Activated naive CD4-positive, alpha-beta T cell treated with anti-CD3 and anti-CD28 coated beads for 36 hours (primary cell): ENCODE measurements around the gene ZNF595. TPM values are rescaled to one million over a fixed set of nuclear protein-coding genes. Genes with fewer than 3 reads are reported as not detected.

Experiments used
- CTCF ChIA-PET: fragments of 350-600 bp; sonication (Branson Sonifier 250); formaldehyde crosslinking; loops from one replicate; lab custom pipeline; 2021; ENCODE audit warnings: antibody characterized with exemption; lab: Charles Lee
- DNase-seq: peaks from one replicate; pipeline ENCODE4 v3.0.0-alpha.2; 2020
- H3K27ac Mint-ChIP-seq: one replicate; pipeline ENCODE4 v1.8.0; 2021; ENCODE audit warnings: mild to moderate bottlenecking, mixed read lengths
- H3K27me3 Mint-ChIP-seq: one replicate; pipeline ENCODE4 v1.8.0; 2021; ENCODE audit warnings: low read depth, mixed read lengths
- H3K36me3 Mint-ChIP-seq: one replicate; pipeline ENCODE4 v1.8.0; 2021; ENCODE audit warnings: low read depth, mixed read lengths
- H3K4me1 Mint-ChIP-seq: one replicate; pipeline ENCODE4 v1.8.0; 2021; ENCODE audit warnings: low read depth, mixed read lengths
- H3K4me3 Mint-ChIP-seq: one replicate; pipeline ENCODE4 v1.8.0; 2021; ENCODE audit warnings: mild to moderate bottlenecking, moderate library complexity, mixed read lengths
- H3K9me3 Mint-ChIP-seq: one replicate; pipeline ENCODE4 v1.8.0; 2021; ENCODE audit warnings: mixed read lengths
- intact Hi-C: fragments of 100-400 bp; cut with micrococcal nuclease; formaldehyde crosslinking; loops from one replicate; pipeline ENCODE4 v1.15.1; 2023
- total RNA-seq, 2 experiments: library from RNA; stranded (reverse); gene quantifications; one replicate each; pipeline ENCODE4 v1.2.3, GENCODE V29; 2021

ZNF595 gene
- total RNA-seq, 2 experiments from 2014 or later: 7.6 to 9.2 TPM

- H3K27ac Mint-ChIP-seq: peak overlapping the region; percentile 98
- peak; percentile 30 for DNase-seq
- CTCF ChIA-PET: no interaction called here
- intact Hi-C loops: no loop called here
- peaks cover 15% of the 10 kb centered on the region for H3K9me3 Mint-ChIP-seq
- peak overlapping the region; percentile 90 for H3K4me3 Mint-ChIP-seq
- peaks cover 21% of the 10 kb centered on the region for H3K4me1 Mint-ChIP-seq
- H3K36me3 Mint-ChIP-seq: peaks cover 40% of the 10 kb centered on the region
- H3K27me3 Mint-ChIP-seq: no peaks in the 10 kb centered on the region
These were observed 72.7 kb downstream of the ZNF595 start for GRCh38 chr4:125833-126232.

- H3K27me3 Mint-ChIP-seq: no peaks in the 10 kb centered on the region
- no peak overlapping the region for H3K27ac Mint-ChIP-seq
- peaks cover 36% of the 10 kb centered on the region for H3K36me3 Mint-ChIP-seq
- no peak for DNase-seq
- CTCF ChIA-PET: no interaction called here
- no peak overlapping the region for H3K4me3 Mint-ChIP-seq
- intact Hi-C loops: no loop called here
- H3K9me3 Mint-ChIP-seq: peaks cover 24% of the 10 kb centered on the region
- peaks cover 17% of the 10 kb centered on the region for H3K4me1 Mint-ChIP-seq
These were observed 79.4 kb downstream of the ZNF595 start for GRCh38 chr4:132483-132882.

Other genes with a start within 250 kb of the ZNF595 start
- gene ZNF718, start 71.2 kb downstream of the ZNF595 start, total RNA-seq: 10 to 100 TPM; 12.2 to 12.8 TPM